ENCODE results near the gene ASB1.

ASB1 gene, protein sequence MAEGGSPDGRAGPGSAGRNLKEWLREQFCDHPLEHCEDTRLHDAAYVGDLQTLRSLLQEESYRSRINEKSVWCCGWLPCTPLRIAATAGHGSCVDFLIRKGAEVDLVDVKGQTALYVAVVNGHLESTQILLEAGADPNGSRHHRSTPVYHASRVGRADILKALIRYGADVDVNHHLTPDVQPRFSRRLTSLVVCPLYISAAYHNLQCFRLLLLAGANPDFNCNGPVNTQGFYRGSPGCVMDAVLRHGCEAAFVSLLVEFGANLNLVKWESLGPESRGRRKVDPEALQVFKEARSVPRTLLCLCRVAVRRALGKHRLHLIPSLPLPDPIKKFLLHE

GRCh38 chr2:238426568-238427434 is at the start of gene ASB1:
ASB1 (plus strand) TSS chr2:238426927; CDS start chr2:238427071, 144 bp downstream.
- no peak for FAIRE-seq

GRCh38 chr2:238378230-238379095 is 48.3 kb upstream of the ASB1 start:
- FAIRE-seq: no peak

DNA sequence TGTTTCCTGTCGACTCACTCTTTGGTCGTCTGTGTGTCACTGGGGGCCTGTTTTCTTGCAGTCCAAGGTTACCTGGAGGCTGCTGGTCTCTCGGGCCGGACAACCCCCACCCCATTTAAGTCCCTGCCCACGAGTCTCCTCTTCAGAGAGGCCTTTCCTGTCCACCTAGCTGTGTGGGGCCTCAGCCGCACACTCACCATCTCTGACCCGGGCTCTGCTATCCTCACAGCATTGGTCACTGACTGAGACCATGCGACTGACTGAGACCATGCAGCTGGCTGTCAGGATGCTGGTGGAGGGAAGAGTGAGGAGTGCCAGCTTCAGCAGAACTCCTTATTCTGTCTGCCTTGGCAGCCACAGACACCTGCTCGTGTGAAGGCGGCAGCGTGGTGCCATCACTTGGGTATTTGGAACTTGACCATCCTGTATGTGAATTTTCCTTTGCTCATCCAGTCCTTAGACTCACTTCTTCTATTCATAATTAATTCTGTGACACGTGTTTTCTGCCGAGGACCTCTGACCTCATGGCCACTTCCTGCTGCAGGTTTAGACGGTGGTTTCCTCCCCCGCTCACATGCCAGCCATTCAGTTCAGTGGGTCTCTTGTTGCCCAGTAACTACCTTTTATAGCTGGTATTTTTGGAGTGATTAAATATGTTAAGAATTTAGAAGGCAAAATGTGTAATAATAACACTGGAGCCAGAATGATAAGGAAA is 47.5 kb upstream of the ASB1 start:
- no peak for FAIRE-seq

DNA sequence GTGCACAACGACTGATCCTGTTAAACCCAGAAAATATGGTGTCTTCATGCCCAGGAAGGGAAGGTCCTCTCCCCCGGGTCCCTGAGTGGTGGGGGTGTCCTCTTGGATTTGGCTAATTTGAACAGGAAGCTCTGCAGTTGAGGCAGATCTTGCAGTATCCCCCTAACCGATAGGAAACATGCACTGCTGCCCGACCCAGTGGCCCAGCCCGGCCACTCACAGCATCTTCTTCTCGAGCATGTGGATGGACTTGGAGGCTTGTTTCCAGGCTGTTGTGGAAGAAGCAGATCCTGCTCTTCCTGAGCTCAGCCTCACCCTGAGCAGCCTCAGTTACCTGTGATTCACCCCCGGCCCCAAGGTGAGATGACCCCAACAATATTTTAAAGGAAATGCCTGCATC is 46.4 kb upstream of the ASB1 start:
- FAIRE-seq: no peak

- no peak for FAIRE-seq
Observed at GRCh38 chr2:238380785-238381184, 45.9 kb upstream of the ASB1 start.

DNA sequence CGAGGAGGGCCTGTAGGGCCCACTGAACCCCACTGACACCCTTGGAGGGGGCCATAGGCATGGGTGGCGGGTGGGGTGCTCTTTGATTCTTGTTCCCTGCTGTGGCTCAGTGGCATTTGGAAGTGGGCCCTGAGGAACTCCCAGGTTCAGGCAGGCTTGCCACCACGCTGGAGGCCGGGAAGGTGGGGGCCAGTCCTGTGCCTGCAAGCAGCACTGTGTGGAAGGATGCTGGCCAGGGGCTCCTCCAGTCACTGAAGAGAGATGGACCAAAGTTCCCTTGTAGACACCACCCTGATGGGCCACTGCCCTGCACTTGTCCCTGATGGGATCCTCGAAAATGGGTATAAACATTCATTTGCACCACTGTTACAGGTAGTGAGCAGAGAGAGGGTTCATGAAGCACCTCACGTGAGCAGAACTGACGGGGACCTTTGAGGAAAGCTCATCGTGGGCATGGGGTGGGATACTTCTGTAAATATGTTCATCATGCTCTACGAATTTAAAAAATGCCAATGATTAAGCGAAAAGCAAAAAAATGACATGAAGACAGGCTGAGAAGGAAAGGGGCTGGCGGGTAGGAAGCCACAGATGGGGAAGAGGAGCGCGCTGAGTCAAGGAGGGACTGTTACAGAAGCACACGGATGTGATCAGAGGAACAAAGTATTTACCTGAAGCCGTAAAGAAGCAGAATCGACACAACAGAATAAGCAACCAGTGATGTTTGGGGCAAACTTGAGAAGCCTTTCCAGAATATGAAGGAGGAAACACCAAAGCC is 45.2 kb upstream of the ASB1 start:
- FAIRE-seq: no peak

DNA sequence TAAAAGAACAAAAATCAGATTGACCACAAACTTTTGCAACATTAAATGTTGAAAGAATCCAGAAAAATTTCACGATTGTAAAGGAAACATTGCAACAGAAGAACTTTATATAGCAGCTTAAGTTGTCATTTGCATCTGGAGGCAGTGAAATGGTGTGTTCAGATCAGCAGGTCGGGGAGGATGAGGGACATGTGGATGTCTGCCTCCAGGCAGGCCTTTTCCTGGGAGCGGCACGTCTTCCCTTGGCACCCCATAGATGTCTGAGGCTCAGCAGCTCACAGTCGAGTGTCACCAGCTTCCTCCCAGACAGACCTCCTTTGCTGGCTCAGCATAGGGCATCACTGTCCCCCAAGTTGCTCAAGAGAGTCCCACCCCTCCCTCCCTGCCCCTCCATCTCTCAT is 44.3 kb upstream of the ASB1 start:
- no peak for FAIRE-seq

GRCh38 chr2:238383135-238383534 is 43.6 kb upstream of the ASB1 start:
- FAIRE-seq: no peak

DNA sequence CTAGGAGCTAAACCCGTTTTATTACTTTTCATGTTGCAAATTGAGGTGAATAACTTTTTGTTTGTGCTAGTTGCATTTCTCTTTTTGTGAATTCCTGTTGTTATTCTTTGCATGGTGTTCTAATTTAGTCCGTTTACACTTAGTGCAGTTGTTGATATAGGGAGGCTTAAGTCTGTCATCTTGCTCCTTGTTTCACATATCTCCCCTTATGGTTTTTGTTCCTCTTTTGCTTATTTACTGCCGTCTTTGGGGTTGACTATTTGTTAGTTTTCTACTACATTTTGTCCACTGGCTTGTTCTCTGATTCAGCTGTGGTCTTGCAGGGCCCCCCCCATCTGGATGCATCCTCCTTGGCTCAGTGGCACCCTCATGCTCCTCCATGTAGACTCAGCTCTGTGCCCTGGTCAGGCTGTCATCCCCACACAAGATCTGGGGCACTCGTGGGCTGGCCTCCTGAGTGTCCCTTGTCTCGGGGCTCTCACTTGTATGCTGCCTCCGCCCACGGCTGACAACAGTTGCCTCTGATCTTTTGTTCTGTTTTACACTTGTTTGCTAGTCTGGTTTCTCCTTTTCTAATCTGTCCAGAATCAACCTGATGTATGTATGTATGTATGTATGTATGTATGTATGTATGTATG is 42.9 kb upstream of the ASB1 start:
- no peak for FAIRE-seq

DNA sequence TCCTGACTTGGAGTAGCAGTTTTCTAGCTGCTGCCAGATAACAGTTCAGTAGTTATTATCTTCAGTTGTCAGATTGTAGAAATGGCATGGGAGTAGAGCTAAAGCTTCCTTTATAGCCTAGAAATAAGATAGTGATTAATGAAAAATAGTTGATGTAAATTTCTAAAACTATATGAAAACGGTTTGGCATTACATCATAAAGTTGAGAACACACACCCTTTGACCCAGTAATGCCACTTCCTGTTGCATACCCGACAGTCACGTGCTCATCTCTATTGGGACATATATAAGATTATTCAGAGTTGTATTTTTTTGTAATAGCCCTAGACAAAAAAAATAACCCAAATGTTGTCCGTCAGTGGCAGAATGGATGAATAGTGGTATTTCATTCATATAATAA is 39.4 kb upstream of the ASB1 start:
- FAIRE-seq: no peak

DNA sequence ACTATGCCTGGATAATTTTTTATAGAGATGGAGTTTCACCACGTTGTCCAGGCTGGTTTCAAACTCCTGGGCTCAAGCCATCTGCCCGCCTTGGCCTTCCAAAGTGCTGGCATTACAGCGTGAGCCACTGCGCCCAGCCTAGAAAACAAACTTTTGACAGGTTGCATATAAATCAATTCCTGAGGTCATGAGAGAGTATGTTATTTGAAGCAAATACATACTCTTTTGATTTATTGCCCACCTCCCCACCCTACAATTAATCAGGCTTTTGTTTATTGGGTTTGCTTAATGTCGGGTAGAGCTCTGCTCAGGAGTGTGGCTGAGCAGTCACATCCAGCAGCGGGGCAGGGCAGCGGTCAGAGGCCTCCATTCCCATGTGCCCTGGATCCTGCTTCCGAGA is 37.9 kb upstream of the ASB1 start:
- no peak for FAIRE-seq

DNA sequence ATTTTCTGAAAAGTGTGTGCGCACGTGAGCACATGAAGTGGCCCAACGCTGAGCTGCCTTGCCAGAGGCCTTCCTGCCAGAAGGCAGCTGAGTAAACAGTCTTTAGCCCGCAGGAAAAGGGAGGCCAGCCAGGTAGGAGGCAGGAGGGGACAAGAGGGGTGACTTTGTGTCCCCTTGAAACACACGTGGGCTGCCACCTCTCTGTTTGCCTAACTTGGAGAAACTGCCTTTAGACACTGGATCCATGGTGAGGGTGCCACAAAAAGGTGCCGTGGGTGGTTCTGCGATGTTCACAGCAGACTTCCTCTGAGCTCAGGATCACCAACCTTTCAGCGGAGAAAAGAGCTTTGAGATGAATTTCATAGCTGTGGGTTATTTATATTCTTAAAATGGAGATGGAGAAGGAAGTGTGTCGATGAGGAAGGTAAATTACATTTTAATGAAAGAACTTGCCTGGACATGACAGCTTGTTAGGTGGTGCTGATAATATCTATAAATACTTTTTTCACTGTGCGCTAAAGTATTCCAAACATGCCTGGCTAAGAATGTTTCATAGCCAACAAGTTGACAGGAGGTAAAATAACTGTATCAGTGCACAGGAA is 36.6 kb upstream of the ASB1 start:
- FAIRE-seq: no peak

DNA sequence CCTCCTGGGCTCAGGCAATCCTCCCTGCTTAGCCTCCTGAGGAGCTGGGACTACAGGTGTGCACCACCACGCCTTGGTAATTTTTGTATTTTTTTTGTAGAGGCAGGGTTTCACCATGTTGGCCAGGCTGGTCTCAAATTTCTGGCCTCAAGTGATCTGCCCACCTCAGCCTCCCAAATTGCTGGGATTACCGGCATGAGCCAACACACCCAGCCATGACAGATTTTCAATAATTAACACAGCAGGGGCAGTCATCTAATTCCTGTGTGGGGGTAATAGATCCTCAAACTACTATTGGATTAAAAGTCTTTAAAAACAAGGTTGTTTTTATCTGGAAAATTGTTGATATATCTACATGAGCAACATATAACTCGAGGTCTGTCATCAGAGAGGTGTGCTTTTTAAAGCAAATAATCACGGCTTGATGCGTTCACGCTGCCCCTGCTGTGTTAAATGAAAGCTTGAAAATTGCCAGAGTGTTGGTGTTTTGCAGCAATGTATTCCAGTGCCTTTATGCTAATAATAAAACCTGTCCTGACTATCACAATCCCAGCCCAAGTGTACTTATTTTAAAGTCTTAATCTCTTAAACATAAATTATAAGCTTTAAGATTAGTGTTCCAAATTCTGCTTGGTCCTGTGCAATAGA is 35.6 kb upstream of the ASB1 start:
- FAIRE-seq: no peak

- FAIRE-seq: no peak
Observed at GRCh38 chr2:238396663-238397062, 30.1 kb upstream of the ASB1 start.

DNA sequence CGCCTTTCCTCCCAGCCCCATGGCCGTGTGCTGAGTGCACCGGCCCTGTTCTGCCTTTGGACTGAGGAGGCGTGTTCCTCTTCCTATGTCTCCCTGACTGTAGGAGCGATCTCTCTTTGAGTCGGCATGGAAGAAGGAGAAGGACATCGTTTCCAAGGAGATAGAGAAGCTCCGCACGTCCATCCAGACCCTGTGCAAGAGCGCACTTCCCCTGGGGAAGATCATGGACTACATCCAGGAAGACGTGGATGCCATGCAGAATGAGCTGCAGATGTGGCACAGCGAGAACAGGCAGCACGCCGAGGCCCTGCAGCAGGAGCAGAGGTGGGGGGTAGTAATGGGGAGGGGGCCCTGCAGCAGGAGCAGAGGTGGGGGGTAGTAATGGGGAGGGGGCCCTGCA is 29.4 kb upstream of the ASB1 start:
- no peak for FAIRE-seq

GRCh38 chr2:238398577-238398976 is 28.1 kb upstream of the ASB1 start:
- no peak for FAIRE-seq

- FAIRE-seq: no peak
Observed at GRCh38 chr2:238399094-238399493, 27.6 kb upstream of the ASB1 start.

DNA sequence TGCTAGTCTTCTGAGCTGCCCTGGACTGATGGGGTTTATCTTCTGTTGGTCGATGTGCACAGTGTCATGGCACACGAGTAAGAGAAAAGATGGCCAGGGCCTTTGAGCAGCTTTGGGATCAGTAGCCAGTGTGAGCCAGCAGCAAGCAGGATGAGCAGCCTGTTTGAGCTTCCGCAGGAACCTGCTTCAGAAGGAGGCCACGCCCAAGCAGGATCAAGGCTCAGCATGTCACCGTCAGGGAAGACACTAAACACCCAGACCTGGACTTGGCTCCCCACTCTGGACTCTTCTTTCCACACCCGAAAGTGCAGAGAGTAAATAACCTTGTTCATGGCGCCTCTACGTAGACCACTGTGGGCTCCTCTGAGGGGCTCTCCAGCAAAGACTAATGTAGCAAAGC is 25.2 kb upstream of the ASB1 start:
- FAIRE-seq: no peak

- FAIRE-seq: no peak
Observed at GRCh38 chr2:238403632-238404405, 22.9 kb upstream of the ASB1 start.
